ENCODE data around the gene MISP3.
A peak's percentile ranks its signal among the peaks of the same experiment; 100 is the strongest.

MISP3 gene

GRCh38 chr19:14118165-14119051, 45.8 kb downstream of the MISP3 start:
- peak overlapping the region; percentile 99 for H3K4me2 ChIP-seq
- TF ChIP-seq Cebpa-rat (IDR thresholded peaks at IDR 0.05) = peak; percentile 96
- H3K9ac ChIP-seq = peak overlapping the region; percentile 85
- no peaks in the 10 kb centered on the region for H3K27me3 ChIP-seq
- peaks cover 35% of the 10 kb centered on the region for H4K20me1 ChIP-seq
- peak overlapping the region; percentile 81 for H3K27ac ChIP-seq
- no peaks in the 10 kb centered on the region for H3K9me3 ChIP-seq
- peaks cover 54% of the 10 kb centered on the region for H3K4me1 ChIP-seq
- peak overlapping the region; percentile 96 for H3K4me3 ChIP-seq
- peaks cover 39% of the 10 kb centered on the region for H3K36me3 ChIP-seq

- no peak for TF ChIP-seq Cebpa-rat (IDR thresholded peaks at IDR 0.05)
- Histone ChIP-seq H3K9ac (peak overlapping the region; percentile 85; the same call in 1 of the 2 replicates), H3K4me1 (peaks cover 47% of the 10 kb centered on the region), H3K36me3 (peaks cover 46% of the 10 kb centered on the region), H3K27me3 (no peaks in the 10 kb centered on the region), H3K4me3 (no peak overlapping the region), H3K9me3 (no peaks in the 10 kb centered on the region), H4K20me1 (peaks cover 28% of the 10 kb centered on the region), H3K4me2 (peak overlapping the region; percentile 99), H3K27ac (no peak overlapping the region)
Observed at GRCh38 chr19:14119146-14119545, 46.6 kb downstream of the MISP3 start.

DNA sequence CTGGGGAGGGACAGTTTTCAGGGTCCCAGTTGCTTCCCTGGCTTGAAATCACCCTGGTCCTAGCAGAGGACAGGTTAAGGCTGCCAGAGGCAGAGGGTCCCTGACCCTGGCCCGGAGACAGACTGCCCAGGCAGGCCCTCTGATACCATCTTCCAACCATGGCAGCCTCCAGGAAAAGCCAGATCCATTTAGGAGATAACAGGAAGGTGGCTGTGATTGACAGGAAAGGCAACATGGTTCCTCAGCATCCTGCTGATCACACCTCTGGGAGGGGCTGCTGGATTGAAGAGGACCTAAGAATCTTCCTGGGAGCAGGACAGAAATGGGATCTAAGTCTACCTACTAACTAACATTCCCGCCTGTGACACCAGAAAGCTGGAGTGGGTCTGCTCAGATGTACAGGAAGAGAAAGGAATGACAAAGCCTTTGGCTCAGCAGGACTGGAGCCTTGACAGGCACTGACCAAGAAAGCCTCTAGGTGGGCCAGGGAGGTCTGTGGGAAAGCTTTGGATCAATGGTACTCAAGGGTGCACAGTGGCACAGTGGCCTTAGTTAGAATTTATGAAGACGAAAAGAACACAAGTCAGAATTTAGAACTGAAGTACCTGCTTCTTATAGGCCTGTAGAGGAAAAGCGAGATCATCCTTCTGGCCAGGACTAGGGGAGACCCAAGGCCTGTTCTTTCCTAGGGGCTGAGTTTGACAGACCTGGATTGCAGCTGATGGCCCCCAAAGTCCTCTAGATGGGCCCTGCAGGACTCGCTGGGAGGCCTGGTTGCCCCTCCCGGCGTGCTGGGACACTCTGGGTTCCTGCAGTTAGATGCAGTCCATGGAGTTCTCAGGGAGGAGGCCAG, 47.3 kb downstream of the MISP3 start:
- Histone ChIP-seq H3K4me1 (peaks cover 41% of the 10 kb centered on the region), H3K27ac (no peak overlapping the region), H3K9me3 (no peaks in the 10 kb centered on the region), H3K4me3 (no peak overlapping the region), H3K9ac (peak overlapping the region; percentile 7; the same call in 1 of the 2 replicates), H3K36me3 (peaks cover 53% of the 10 kb centered on the region), H3K4me2 (no peak overlapping the region), H3K27me3 (no peaks in the 10 kb centered on the region), H4K20me1 (peaks cover 21% of the 10 kb centered on the region)
- TF ChIP-seq Cebpa-rat (IDR thresholded peaks at IDR 0.05) = no peak

DNA sequence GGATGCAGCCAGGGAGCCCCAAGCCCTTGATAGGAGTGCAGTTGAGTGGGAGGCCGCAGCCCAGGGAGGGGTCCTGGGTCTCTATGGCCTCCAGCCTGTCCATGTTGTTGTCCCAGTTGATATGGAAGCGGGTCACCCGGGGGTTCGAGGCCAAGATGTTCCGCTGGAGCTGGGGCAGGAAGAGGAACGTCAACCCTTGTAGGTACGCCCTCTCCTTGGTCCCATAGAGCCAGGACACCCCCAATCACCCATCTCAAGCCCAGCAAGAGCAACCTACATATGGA, 47.9 kb downstream of the MISP3 start:
- H3K27me3 ChIP-seq = no peaks in the 10 kb centered on the region
- no peak for TF ChIP-seq Cebpa-rat (IDR thresholded peaks at IDR 0.05)

DNA sequence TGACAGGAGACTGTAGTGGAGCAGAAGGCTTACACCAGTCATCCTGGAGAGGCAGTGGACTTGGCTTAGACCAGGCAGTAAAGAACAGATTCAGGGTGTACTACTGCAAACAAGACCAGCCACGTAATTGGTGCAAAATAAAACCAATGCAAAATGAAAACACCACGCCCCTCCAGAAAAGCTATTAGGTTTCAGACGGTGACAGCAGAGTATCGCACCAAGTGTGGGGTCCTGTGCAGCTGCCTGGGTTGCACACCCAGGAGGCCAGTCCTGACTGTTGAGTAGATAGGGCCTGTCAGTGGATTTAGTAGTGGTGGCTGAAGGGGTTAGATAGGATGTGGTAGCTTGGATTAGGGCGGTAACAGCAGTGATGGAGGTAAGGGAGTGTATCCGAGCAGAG, 50.3 kb downstream of the MISP3 start:
- Histone ChIP-seq H3K27ac (no peak overlapping the region), H3K4me2 (no peak overlapping the region), H3K4me3 (no peak overlapping the region), H3K9me3 (no peaks in the 10 kb centered on the region), H4K20me1 (no peaks in the 10 kb centered on the region), H3K36me3 (peaks cover 84% of the 10 kb centered on the region), H3K9ac (no peak overlapping the region), H3K27me3 (no peaks in the 10 kb centered on the region), H3K4me1 (peaks cover 18% of the 10 kb centered on the region)
- no peak for TF ChIP-seq Cebpa-rat (IDR thresholded peaks at IDR 0.05)

More for the DNA sequence above, 47.9 kb downstream of the MISP3 start:
- Histone ChIP-seq H3K36me3 (peaks cover 59% of the 10 kb centered on the region), H4K20me1 (peaks cover 19% of the 10 kb centered on the region), H3K27ac (no peak overlapping the region), H3K4me1 (peaks cover 35% of the 10 kb centered on the region), H3K9ac (no peak overlapping the region), H3K4me2 (no peak overlapping the region), H3K9me3 (no peaks in the 10 kb centered on the region), H3K4me3 (no peak overlapping the region)

All from BLaER1 (cell line).